GM12801 (cell line): ENCODE data around the gene BRWD1.

Experiments
- TF ChIP-seq, protein P1 (sequence below): IDR thresholded peaks from one replicate; pipeline ENCODE4 v1.5.1; 2011; ENCODE audit warnings: control low read depth; ENCODE audit not compliant: insufficient read length; ENCODE audit errors: extremely low read depth

The BRWD1 gene

DNA sequence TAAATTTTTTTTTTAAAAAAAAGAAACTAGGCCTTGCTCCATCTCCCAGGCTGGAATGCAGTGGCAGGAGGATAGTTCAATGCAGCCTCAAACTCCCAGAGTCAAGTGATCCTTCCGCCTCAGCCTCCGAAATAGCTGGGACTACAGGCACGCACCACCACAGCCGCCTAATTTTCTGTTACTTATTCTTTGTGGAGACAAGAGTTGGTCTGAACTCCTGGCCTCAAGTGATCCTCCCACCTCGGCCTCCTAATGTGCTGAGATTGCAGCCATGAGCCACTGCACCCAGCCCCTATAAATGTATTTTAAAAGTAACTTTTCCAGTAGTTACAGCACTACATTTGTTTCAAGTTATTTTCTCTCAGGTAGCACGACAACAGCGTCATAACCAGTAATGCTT lies 2.3 kb downstream of the BRWD1 start:
- TF ChIP-seq, protein P1, sequence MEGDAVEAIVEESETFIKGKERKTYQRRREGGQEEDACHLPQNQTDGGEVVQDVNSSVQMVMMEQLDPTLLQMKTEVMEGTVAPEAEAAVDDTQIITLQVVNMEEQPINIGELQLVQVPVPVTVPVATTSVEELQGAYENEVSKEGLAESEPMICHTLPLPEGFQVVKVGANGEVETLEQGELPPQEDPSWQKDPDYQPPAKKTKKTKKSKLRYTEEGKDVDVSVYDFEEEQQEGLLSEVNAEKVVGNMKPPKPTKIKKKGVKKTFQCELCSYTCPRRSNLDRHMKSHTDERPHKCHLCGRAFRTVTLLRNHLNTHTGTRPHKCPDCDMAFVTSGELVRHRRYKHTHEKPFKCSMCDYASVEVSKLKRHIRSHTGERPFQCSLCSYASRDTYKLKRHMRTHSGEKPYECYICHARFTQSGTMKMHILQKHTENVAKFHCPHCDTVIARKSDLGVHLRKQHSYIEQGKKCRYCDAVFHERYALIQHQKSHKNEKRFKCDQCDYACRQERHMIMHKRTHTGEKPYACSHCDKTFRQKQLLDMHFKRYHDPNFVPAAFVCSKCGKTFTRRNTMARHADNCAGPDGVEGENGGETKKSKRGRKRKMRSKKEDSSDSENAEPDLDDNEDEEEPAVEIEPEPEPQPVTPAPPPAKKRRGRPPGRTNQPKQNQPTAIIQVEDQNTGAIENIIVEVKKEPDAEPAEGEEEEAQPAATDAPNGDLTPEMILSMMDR: no peak

DNA sequence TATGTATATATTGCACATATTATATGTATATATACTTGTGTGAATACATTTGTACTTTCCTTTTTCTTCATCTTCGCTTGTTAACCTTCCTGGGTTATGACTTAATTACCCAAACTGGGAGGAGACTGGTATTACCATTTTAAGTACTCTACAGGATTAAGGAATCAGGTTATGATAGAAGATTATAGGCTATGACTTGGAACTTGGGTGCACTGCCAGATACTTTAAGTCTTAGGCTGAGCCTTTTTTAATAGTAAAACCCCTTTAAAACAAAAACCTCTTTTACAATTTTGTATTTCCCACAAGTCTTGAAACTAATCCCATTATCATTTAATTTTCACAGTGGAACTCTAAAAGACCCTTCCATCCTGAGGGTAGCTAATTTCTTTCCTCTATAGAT lies 6.0 kb downstream of the BRWD1 start:
- TF ChIP-seq, protein P1: no peak

DNA sequence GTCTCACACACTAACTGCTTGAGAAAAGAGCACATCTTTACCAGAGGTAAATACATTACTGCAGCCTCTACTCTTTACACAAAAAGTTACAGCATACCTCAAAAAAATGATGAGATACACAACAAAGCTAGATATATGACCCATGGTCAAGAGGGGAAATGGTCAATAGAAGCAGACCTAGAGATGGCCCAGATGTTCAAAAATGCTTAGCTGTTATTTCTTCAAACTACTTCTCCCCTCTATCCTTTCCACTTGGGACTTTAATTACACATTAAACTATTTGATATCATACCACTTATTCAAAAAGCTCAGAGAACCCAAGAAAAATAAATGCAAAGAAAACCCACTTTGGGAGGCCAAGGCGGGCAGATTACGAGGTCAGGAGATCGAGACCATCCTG lies 12.8 kb downstream of the BRWD1 start:
- TF ChIP-seq, protein P1: no peak

DNA sequence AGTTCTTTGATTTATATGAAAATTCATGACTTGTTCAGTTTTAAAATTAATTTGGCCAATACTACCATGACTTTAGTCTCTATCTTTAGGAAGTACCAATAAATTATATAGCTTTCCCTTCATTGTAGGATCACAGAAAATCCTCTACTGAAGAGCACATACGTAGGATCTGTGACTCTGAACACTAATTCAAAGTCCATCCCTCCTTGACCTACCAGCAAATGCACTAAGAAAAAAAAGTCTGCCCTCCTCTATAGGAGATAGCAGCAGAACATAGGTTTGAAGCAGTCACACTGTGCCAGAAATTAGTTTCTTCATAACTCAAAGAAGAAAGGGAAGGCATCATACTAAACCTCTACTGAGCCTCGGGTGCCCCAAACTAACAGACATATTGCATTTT lies 16.5 kb downstream of the BRWD1 start:
- TF ChIP-seq, protein P1: no peak

DNA sequence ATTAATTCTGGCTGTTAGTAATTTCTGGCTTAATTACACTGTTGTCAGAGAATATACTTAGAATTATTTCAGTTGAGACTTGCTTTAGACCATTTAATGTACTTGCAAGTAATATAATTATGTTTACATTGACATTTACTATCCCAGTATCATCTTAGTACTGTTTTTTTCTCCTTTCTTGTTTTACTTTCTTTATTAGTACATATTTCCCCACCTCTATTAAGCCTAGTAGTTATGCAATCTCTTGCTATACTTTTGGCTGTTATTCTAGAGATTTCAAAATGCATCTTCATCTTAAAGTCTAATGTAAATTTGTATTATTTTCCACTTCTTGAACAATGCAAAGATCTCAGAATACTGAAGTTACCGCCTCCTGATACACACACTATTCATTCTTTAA lies 24.4 kb downstream of the BRWD1 start:
- TF ChIP-seq, protein P1: no peak

DNA sequence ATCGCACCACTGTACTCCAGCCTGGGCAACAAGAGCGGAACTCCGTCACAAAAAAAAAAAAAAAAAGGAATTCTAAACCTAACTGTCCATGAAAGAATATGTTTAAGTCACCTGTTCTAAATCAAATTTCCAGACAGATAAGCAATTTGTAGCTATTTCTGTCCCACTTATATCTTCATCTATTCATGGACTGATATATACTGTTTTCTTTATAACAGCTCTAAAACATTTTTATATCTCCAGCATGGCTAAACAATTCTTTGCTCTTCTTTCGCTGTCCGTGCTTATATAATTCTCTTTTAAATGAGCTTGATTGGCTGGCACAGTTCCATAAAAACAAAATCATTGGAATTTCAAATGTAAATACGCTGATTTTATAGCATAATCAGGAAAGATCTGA lies 30.5 kb downstream of the BRWD1 start:
- TF ChIP-seq, protein P1: no peak

DNA sequence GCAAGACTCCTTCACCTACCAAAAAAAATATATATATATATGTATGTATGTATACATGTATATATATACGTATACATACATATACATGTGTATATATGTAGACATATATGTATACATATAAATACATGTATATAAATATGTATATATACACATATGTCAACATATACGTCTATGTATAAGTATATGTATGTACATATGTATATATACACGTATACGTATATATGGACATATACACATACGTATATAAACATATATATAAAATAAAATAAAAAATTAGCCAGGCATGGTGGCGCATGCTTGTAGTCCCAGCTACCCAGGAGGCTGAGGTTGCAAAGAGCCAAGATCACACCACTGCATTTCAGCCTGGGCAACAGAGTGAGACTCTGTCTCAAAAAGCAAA lies 31.6 kb downstream of the BRWD1 start:
- TF ChIP-seq, protein P1: no peak

DNA sequence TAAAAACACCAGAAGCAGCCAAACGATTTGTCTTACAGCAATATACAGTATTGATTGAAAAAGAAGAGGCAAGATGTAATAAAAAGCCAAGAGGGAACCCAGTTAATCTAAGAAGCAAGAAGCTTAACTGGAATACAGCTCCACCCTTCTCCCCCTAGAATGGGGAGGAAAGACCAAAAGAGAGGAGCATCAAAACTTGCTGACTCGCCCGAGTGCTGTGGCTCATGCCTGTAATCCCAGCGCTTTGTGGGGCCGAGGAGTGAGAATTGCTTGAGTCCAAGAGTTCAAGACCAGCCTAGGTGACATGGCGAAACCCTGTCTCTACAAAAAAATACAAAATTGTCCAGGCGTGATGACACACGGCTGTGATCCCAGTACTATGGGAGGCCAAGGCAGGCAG lies 32.2 kb downstream of the BRWD1 start:
- TF ChIP-seq, protein P1: no peak
